GM21576 (cell line): ENCODE data around the gene ZNG1C.
"Not testable (repeated sequence)": the region's sequence is repeated elsewhere in the genome, so short reads cannot be mapped to it uniquely, and the experiment has no call there.

ENCODE experiments used
- ATAC-seq: cut with Tn5 transposase; IDR thresholded peaks from one replicate; pipeline ENCODE4 v1.9.1; 2021; ENCODE audit warnings: mild to moderate bottlenecking, moderate library complexity; ENCODE audit not compliant: unreplicated experiment

ZNG1C gene

DNA sequence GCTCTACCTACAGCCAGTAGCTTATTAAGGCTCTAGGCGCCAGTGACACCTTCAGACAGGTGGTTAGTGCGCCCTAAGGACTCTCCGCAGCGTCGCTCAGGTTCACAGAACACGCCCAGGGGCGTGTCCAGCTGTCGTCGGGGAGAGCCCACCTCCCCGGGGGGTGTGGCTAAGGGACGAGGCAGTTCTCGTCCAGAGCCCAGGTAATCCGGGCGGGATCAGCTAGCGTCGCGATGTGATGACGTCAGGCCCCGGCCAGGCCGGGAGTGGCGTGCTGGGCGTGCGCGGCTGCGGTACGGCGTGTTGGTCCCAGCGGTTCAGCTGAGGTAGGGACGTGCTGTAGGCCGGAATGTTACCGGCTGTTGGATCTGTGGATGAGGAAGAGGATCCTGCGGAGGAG is at the start of gene ZNG1C:
Gene ZNG1C (plus strand): TSS at position 301 of the 400 bp plus-strand sequence. CDS start 49 bp downstream, at position 350.
- ATAC-seq = not testable (repeated sequence)

DNA sequence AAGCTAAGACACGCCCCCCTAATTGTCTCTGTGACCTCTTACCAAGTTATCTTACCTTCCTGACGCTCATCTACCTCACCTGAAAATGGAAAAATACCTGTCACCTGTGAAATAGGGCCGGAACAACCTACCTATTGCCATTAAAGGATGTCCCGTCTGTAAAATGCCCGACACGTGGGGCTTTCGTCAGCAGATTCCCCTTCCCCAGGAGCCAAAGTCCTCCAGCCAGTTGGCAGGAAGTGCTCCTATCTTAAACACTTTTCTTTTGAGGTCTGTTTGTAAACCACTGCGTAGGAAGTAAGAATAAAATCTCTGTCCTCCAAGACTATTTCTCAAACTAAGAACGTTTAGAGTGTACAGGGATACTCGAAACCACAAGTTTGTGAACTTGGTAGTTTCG is 654 bp downstream of the ZNG1C start:
- ATAC-seq = not testable (repeated sequence)

DNA sequence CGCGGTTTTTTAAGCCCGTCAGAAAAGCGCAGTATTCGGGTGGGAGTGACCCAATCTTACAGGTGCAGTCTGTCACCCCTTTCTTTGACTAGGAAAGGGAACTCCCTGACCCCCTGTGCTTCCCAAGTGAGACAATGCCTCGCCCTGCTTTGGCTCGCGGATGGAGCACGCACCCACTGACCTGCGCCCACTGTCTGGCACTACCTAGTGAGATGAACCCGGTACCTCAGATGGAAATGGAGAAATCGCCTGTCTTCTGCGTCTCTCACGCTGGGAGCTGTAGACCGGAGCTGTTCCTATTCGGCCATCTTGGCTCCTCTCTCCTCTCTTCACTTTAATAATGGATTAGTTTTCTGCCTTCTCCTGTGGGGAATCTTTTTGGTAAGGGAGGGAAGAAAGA is 39.3 kb downstream of the ZNG1C start:
- not testable (repeated sequence) for ATAC-seq

DNA sequence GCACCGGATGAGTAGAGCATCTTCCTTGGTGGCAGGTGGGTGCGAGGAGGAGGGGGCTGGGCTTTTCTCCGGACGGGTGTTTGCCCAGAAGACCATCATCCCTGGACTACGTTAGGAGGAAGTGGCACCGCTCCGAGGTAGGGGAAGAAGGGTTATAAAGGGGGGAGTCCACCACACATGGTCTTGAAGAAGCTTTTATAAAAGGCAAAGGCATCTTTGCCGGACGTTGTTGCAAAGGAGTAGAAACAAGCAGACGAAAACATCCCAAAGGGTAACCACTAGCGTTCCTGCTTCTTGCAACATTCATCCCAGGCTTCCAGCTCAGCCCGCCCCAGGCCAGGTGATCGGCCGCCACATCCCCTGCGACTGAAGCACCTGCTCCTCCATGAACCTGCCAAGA is 60.8 kb downstream of the ZNG1C start, which contains the start of gene FOXD4L3:
Gene FOXD4L3 (plus strand): TSS at position 301 of the 400 bp plus-strand sequence. CDS start 85 bp downstream, at position 386.
- not testable (repeated sequence) for ATAC-seq

DNA sequence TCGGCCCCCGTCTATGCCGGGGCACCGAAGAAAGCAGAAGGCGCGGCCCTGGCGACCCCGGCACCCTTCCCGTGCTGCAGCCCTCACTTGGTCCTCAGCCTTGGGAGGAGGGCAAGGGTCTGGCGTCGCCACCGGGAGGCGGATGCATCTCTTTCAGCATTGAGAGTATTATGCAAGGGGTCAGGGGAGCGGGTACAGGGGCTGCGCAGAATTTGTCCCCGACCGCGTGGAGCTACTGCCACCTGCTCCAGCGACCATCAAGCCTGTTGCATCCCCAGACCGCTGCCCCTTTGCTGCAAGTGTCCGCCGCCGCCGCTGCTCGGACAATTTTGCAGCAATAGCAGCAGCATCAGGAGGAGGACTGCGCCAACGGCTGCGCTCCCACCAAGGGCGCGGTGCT is 62.0 kb downstream of the ZNG1C start:
- ATAC-seq = not testable (repeated sequence)

DNA sequence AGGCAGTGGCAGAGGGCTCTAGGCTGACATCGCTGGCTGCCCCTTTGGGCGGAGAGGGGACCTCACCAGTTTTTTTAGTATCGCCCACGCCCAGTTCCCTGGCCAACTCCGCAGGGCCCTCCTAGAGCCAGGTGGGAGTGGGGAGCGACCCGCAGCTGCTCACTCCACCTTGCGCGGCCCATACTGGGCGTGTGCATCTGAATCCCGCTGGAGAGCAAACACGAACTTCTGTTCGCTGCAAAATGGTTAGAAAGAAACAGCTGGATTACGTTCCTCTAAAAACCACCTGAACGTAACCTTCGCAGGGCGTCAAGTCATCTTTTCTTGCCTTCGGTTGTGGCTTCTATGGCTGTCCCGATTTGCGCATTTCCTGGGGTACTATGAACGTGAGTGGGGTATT is 62.4 kb downstream of the ZNG1C start:
- ATAC-seq = not testable (repeated sequence)

DNA sequence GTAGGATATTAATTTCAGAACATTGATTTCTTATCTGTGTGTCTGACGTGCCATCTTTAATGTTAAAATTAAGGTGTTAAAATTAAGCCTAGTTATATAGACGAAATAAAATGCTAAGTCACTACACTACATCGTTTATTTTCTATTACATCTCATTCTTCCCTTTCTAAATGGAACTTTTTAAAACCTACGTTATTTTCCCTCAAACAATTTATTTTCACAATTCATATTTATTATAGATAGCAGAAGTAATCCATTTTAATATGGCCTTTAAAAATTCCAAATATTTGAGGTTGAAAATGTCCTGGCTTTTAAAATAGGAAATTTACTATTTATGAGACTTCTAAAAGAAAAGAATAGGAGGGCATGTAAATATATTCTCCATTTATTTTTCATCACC is 63.0 kb downstream of the ZNG1C start:
- not testable (repeated sequence) for ATAC-seq

DNA sequence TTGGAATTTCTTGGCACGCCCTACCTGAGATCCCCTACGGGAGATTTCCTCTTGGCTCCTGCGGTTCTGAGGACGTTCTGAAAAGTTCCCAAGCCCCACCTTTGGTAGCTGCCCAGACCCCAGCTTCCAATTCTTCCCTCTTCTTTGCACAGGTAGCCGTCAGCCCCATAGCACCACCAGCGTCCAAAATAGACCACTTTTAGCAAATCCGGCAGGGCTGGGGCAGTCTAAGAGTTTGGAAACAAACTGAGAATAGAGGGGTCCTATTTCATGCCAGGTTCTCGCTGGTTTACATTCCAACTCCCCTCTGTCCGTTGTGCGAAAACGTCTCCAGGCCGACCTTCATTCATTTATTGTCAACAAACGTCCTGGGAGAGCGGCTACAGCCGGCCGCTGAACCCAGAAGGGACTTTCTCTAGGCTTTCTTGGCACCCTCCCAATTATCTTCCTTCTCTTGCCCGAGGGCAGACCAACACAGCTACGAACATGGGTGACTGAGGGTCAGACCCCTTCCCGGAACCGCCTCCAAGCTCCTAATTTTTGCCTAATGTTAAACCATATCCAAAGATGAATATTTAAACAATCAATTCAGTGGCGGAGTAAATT is 64.0 kb downstream of the ZNG1C start:
- ATAC-seq = not testable (repeated sequence)

DNA sequence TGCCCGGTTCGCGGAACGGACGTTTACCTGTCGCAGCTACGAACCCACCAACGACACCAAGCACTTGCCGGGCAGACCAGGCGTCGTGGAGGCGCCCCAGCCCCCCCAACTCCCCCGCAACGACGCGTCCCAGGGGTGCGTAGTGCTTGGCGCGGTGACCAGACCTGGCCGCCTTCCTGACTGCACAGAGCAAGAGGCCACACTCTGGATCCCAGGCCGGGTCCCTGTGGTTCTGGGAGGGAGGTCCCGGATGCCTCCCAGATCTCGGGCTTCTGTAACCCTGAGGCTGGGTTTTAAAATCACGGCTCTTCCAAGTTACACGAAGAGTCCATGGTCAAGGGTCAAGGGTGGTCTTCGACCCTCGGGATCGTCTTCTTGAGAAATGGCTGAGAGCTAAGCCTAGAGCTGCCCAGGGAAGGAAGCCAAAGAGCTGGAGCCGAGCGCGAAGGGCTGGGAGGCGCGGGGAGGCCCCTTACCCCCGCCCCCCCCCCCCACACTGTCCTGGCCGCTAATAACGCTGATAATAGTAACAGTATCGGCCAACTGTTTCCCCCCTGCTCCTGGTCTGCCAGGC is 64.7 kb downstream of the ZNG1C start:
- ATAC-seq = not testable (repeated sequence)

DNA sequence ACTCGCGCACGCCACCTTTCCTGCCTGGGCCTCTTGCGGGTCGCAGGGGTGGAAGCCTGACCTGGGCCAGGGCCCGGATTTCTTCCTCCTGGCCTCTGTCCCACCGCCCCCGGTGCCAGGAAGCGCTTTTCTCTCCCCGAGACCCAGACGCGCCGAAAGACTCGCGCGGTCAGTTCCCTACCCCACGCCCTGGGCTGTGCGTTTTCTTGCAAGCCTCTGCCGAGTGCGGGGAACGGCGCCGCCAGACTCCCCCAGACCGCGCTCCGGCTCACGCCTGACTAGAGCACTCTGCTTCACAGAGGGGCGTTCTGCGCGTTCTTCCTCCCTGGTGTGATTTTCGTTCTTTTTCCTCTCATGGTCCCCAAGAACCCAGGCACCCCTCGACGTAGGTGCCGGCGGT is 65.3 kb downstream of the ZNG1C start:
- ATAC-seq = not testable (repeated sequence)

DNA sequence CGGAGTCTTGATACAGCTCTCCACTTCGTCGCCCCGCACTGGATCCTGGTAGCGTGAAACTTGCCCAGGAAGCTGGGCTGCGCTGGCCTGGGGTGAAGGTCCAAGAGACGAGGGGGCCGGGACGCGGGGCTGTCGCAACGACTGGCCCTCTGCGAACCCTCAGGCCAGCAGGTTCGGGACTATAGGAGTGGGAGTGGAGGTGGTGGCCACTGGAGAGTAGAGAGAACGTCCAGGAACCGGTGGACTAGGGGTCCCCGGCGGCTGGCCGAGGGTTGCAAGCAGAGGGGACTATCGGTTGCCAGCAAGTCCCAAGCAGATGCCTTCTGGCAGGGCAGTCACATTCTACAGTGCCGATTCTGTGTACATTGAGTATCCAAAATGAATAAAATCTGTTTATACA is 65.9 kb downstream of the ZNG1C start:
- not testable (repeated sequence) for ATAC-seq

DNA sequence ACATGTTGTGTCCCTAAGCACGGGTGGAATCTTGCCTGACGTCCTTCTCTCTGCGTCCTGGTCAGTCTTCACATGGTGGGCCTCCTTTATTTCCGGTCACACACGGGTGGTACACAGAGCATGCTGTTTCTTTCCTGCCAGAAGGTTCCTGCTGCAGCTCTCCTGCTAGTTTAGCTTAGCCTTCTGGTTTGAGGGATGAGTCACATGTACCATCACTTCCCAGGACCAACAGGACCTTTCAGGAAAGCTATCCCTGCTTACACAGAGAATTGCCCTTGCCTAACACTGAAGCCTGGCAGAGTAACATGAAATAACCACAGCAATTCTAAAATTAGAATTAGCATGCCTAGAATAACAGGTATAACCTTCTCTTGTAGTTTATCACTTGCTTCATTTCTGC is 69.4 kb downstream of the ZNG1C start:
- not testable (repeated sequence) for ATAC-seq

DNA sequence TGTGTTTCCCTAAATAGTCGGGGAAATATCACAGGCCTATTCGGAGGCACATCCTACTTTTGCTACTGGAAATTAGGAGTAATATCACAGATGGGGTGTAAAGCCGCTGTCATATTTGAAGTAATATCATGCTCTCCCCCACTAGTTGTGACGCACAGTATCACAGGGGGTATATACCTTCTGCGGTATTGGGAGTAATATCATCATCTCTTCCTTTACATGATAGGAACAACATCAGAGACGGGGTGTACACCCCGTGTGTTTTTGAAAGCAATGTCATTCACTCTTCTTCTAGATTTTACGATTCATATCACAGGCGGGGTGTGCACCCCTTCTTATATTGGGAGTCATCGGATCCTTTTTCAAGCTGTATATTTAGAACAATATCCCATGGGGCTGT is 76.4 kb downstream of the ZNG1C start:
- not testable (repeated sequence) for ATAC-seq

DNA sequence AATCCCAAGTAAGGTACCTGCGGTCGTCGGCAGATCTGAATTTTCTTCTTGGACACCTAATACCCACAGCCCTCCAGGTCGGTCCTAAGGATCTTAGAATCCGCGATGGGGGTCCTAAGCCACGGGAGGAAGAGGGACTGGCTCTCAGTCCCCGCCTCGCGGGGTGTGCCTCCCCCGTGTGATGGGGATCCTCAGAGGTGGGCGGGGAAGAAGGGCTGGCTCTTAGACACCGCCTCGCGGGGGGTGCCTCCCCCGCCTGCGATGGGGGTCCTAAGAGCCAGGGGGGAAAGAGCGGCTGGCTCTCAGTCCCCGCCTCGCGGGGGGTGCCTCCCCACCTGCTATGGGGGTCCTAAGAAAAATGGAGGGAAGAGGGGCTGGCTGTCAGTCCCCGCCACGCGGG is 82.0 kb downstream of the ZNG1C start:
- not testable (repeated sequence) for ATAC-seq

DNA sequence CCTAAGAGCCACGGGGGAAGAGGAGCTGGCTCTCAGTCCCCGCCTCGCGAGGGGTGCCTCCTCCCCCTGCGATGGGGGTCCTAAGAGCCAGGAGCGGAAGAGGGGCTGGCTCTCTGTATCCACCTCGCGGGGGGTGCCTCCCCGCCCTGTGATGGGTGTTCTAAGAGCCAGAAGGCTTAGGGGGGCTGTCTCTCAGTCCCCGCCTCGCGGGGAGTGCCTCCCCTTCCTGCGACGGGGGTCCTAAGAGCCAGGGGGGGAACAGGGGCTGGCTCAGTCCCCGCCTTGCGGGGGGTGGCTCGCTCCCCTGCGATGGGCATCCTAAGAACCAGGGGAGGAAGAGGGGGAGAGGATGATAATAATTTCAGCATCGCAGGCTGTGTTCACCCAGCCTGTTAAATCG is 82.7 kb downstream of the ZNG1C start:
- not testable (repeated sequence) for ATAC-seq

DNA sequence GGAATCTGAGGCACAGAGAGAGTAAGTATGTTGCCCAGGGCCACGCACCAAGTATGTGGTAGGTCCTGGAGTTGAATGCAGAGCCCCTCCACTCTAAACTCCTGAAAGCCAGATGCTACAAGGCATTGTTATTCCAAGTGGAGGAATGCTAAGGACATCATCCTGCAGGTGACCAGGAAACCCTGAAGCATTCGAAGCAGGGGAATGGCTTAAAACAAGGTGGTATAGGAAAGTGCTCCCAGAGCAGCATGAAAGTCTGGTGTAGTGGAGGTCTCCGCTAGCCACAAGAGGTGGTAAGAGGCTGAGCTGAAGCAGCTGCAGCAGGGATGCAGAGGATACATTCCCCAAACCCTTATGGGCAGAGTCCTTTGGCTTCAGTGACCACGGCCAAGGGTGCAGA is 87.3 kb downstream of the ZNG1C start:
- not testable (repeated sequence) for ATAC-seq

DNA sequence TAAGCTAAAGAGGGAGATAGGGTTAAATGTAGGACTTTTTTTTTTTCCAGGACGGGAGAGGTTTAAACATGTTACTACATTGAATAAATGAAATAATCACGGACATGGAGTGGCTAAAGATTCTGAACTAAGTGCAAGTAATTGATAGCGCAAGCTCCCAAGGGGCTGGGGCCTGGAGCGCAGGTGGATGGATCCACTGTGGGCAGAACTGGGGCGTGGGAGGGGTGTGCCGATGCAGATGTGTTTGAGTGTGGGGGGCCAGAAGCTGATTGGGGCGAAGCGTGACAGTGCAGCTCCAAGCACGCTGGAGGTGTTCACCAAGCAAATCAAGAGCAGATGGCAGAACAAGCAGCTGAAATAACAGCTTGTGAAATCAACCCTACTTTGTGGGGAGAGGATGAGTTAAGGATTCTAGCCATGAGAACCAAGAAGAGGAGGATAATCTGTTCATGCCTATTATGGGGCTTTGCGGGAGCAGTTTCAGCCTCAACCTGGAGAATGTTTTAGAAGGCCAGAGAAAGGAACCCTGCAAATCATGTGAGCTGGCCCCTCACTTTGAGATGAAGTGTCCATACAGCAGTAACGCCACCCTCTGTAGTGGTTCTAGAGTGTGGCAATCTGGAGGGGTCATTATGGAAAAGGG is 88.9 kb downstream of the ZNG1C start:
- ATAC-seq = not testable (repeated sequence)

DNA sequence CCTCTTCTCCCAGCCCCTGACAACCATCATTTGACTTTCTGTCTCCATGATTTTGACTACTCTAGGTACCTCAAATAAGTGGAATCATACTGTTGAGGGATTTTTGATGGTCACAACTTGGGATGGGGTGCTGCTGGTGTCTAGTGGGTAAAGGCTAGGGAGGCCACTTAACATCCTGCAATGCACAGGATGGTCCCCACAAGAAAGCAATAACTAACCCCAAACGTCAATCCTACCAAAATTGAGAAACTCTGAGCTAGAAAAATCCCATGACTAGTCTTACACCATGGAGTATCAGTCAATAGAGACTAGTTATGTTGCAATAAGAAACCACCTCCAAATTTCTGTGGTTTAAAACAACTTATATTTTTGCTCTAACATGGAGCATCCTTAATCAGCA is 90.3 kb downstream of the ZNG1C start:
- ATAC-seq = not testable (repeated sequence)

DNA sequence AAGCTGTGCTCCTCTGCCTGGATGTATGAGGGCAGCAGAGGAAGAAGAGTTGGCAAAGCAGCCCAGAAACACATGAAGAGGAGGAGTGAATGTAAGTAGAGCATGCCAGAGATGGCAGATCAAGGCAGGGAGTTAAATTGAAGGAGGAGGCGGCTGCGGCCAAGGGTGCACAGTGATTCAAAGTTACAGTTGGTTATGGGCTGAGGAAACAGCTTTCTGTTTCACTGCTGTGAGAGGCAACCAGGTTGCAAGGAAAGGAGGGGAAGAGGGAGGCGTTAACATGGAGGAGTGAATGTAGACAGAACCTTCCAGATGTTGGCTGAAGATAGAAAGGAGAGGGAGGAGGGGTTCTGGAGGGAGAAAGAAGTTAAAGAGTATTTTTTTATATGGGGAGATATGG is 94.2 kb downstream of the ZNG1C start:
- ATAC-seq = not testable (repeated sequence)

DNA sequence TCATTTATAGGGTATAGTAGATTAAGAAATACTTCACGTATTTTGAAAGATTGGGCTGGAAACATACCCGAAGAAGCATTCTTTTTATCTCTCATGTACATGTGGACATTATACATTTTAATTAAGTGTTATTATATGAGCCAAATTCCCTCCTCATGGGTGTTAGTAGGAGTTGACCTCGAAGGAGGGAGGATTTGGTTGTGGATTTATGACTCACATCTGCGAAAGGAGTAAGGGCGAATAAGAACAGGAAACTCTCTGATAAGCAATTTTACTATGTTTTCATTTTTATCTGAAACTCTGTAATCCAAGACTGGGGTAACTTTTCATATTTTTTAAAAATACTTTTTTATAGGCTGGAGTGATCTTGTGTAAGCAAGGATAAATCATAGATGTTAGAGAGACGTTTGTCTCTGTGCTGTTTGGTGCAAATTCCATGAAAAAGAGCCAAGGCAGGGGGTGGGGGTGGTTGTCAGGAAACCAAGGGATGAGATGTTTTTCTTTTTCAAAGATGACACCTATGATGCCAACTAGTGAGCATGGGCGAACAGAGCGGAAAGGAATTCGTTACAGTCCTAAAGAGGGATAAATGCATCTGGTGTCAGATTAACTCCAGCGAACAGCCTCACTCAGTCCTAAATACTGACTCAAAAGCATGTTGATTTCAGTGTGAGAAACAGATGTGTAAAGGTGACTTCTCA is 95.0 kb downstream of the ZNG1C start:
- ATAC-seq = not testable (repeated sequence)

DNA sequence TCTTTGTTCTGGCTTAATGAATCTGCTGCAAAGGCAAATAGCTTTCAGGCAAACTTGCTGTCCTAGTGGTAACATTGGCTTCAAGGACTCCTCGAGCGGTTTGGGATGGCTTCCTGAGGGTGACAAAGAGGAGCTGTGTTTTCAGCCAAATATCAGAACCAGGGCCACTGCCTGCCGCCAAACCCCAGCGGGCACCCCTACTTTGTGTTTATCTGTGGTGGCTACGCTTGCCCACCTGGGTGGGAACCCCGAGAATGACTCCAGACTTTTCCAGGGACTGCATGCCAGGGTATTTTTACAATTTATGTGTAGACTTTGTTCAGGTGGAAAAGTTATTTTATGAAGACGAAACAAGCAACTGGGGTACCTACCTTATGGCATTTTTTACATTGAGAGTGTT is 96.2 kb downstream of the ZNG1C start:
- not testable (repeated sequence) for ATAC-seq
